A673 (cell line): ENCODE measurements around the gene PTTG1.

Source experiments
- EZH2 ChIP-seq: fragments of 200-600 bp; sonication (generic); IDR thresholded peaks from 2 replicates; pipeline ENCODE4 v1.6.1; 2017; ENCODE audit warnings: borderline replicate concordance, low read depth, mild to moderate bottlenecking, mixed read lengths, antibody characterized with exemption, low read length; ENCODE audit not compliant: poor library complexity, severe bottlenecking
- TF ChIP-seq, protein P1 (sequence below): fragments of 300-800, 200-600 bp; sonication (generic); conservative IDR thresholded peaks from 2 replicates; pipeline ENCODE4 v1.5.1; 2017; ENCODE audit warnings: low read depth, mild to moderate bottlenecking, antibody characterized with exemption, low read length, moderate library complexity, mixed read lengths

DNA sequence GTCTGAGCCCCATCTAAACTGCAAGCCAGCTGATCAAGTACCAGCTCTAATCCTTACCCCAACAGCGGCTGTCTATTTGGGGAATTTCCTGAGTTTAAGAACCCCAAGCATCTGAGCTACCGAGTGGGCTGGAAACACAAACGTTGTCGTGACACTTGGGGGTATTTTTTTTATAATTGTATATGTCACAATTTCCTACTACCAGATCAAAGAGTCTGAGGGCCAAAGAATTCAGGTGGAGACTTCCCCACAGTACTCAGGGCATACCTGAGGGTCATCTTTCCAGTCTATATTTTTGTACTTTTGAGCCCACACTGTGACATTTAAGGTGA is 42.8 kb downstream of the PTTG1 start:
- TF ChIP-seq, protein P1, sequence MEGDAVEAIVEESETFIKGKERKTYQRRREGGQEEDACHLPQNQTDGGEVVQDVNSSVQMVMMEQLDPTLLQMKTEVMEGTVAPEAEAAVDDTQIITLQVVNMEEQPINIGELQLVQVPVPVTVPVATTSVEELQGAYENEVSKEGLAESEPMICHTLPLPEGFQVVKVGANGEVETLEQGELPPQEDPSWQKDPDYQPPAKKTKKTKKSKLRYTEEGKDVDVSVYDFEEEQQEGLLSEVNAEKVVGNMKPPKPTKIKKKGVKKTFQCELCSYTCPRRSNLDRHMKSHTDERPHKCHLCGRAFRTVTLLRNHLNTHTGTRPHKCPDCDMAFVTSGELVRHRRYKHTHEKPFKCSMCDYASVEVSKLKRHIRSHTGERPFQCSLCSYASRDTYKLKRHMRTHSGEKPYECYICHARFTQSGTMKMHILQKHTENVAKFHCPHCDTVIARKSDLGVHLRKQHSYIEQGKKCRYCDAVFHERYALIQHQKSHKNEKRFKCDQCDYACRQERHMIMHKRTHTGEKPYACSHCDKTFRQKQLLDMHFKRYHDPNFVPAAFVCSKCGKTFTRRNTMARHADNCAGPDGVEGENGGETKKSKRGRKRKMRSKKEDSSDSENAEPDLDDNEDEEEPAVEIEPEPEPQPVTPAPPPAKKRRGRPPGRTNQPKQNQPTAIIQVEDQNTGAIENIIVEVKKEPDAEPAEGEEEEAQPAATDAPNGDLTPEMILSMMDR: no peak
- no peak for TF ChIP-seq EZH2
